ENCODE results near the gene TOMM20L. TPM values are rescaled to one million over a fixed set of nuclear protein-coding genes. Genes with fewer than 3 reads are reported as not detected.
"Not testable (repeated sequence)": the region's sequence is repeated elsewhere in the genome, so short reads cannot be mapped to it uniquely, and the experiment has no call there.

Gene TOMM20L
- total and polyA plus RNA-seq, 2 of the 8 experiments (the other 6 are each of a cell fraction or from before 2014, with no cell fraction given): not detected

- not testable (repeated sequence) for H3K9me3 ChIP-seq (ENCODE audit: insufficient read depth in 2 of 2, low read depth in 1 of 2, low read length in 1 of 2); H3K23me2 ChIP-seq (ENCODE audit: low read depth, low read length); H2BK120ac ChIP-seq (replicated peaks; ENCODE audit: low read depth, low read length); H3K4me2 ChIP-seq (ENCODE audit: insufficient read depth in 1 of 2, low read depth in 2 of 2, low read length in 2 of 2); H3K4me1 ChIP-seq (replicated peaks in 1 of 4; ENCODE audit: control insufficient read depth in 3 of 4, insufficient read depth in 4 of 4, low read length in 3 of 4); H4K8ac ChIP-seq (ENCODE audit: extremely low read depth, insufficient read depth, low read length); H3K18ac ChIP-seq (ENCODE audit: extremely low read depth, low read length); H2AK5ac ChIP-seq (ENCODE audit: low read depth, low read length); H3K4me3 ChIP-seq (ENCODE audit: extremely low read depth in 1 of 4, insufficient read depth in 2 of 4, low read depth in 3 of 4, low read length in 4 of 4); H4K20me1 ChIP-seq (replicated peaks in 1 of 2; ENCODE audit: control insufficient read depth in 1 of 2, insufficient read depth in 2 of 2, low read length in 2 of 2); H3K79me2 ChIP-seq (ENCODE audit: control insufficient read depth in 1 of 2, insufficient read depth in 2 of 2, low read length in 2 of 2); H3K27ac ChIP-seq (ENCODE audit: low read depth, low read length); H2BK12ac ChIP-seq (ENCODE audit: low read depth, low read length); H3K56ac ChIP-seq (replicated peaks; ENCODE audit: insufficient read length, low read depth, low read length); DNase-seq (ENCODE audit: low read depth in 1 of 2, low spot score in 2 of 2); H3K27me3 ChIP-seq (replicated peaks in 1 of 4; ENCODE audit: control insufficient read depth in 3 of 4, extremely low read depth in 1 of 4, insufficient read depth in 3 of 4, low read length in 3 of 4); H3K23ac ChIP-seq (ENCODE audit: insufficient read length); H3K14ac ChIP-seq (ENCODE audit: insufficient read length); H2BK5ac ChIP-seq (ENCODE audit: low read depth, low read length); H3K4ac ChIP-seq (replicated peaks; ENCODE audit: insufficient read length, low read depth, low read length); H4K5ac ChIP-seq (ENCODE audit: insufficient read length, low read depth, low read length); H2BK15ac ChIP-seq (ENCODE audit: low read length); FAIRE-seq; H2AFZ ChIP-seq (ENCODE audit: low read length); H2BK20ac ChIP-seq (ENCODE audit: low read length); H3K9ac ChIP-seq (replicated peaks in 1 of 4; ENCODE audit: extremely low read depth in 1 of 4, low read depth in 3 of 4, low read length in 3 of 4); H4K91ac ChIP-seq (replicated peaks; ENCODE audit: insufficient read length, low read length); H3K79me1 ChIP-seq (ENCODE audit: low read depth, low read length)
- peaks cover 4 to 50% (median 9%) of the 10 kb centered on the region in 4 experiments for H3K36me3 ChIP-seq (ENCODE audit: control insufficient read depth in 2 of 4, insufficient read depth in 4 of 4, low read length in 3 of 4)
- ChIA-PET CTCF (ENCODE audit: partially characterized antibody) (interaction anchor here (0.6 to 1.5 kb wide), 3 partner anchors 10 to 80 kb away, joined by 3 to 6 read pairs (median 4); no protein-coding TSS in a partner anchor), POLR2A (ENCODE audit: partially characterized antibody) (interaction anchor here (1.2 kb wide), 1 partner anchor 10 kb away, joined by 4 read pairs; no protein-coding TSS in a partner anchor)
- 90% methylated on average over 1 of the region's 1 CpG; no CpG with 5 or more reads in 1 of the 2 experiments for WGBS, 2 experiments (ENCODE audit: extremely low coverage in 1 of 2, insufficient coverage in 1 of 2, insufficient read length in 1 of 2, insufficient replicate concordance in 2 of 2, low coverage in 1 of 2, low lambda C conversion rate in 2 of 2, missing lambda C conversion rate in 1 of 2)
Observed at GRCh38 chr14:58362272-58362671, 33.5 kb upstream of the TOMM20L start.
